Natural killer cell (primary cell): ENCODE measurements around the gene CLDN14. TPM values are rescaled to one million over a fixed set of nuclear protein-coding genes. Genes with fewer than 3 reads are reported as not detected.

Experiments used
- ATAC-seq, 3 donors: fragments of 150-1000 bp in 2 of 3; fragments of 200-7000 bp in 1 of 3; cut with Tn5 transposase; 1 replicate in 1 of 3; 2 replicates in 2 of 3; pipeline ENCODE4 v1.10.0; 2021; ENCODE audit warnings: mild to moderate bottlenecking in 2 of 3, moderate library complexity in 2 of 3
- DNase-seq, 2 donors: peaks; one replicate each; pipeline versions ENCODE4 v3.0.0 to v3.0.0-alpha.2; 2013 to 2021; ENCODE audit warnings: mixed read lengths in 1 of 2
- H3K27ac ChIP-seq: one replicate; pipeline ENCODE4 v1.5.1; 2013; ENCODE audit warnings: mild to moderate bottlenecking, low read length
- H3K27me3 ChIP-seq: one replicate; pipeline ENCODE4 v1.6.1; 2013; ENCODE audit warnings: low read length; ENCODE audit not compliant: control insufficient read depth, insufficient read depth
- H3K36me3 ChIP-seq: one replicate; pipeline ENCODE4 v1.6.1; 2013; ENCODE audit warnings: low read length; ENCODE audit not compliant: control insufficient read depth, insufficient read depth
- H3K4me1 ChIP-seq: one replicate; pipeline ENCODE4 v1.6.1; 2013; ENCODE audit warnings: low read length; ENCODE audit not compliant: control insufficient read depth, insufficient read depth
- H3K4me3 ChIP-seq: one replicate; pipeline ENCODE4 v1.5.1; 2013; ENCODE audit warnings: low read length
- H3K9me3 ChIP-seq: one replicate; pipeline ENCODE4 v1.6.1; 2013; ENCODE audit warnings: low read length; ENCODE audit not compliant: control insufficient read depth, insufficient read depth
- H3K27ac Mint-ChIP-seq, 2 donors: one replicate each; pipeline ENCODE4 v1.8.0; 2022; ENCODE audit warnings: mild to moderate bottlenecking in 2 of 2, mixed read lengths in 2 of 2, moderate library complexity in 1 of 2
- H3K27me3 Mint-ChIP-seq, 2 donors: one replicate each; pipeline ENCODE4 v1.8.0; 2022; ENCODE audit warnings: low read depth in 2 of 2, mixed read lengths in 2 of 2
- H3K36me3 Mint-ChIP-seq: one replicate; pipeline ENCODE4 v1.8.0; 2022; ENCODE audit warnings: mixed read lengths
- H3K4me1 Mint-ChIP-seq, 2 donors: one replicate each; pipeline ENCODE4 v1.8.0; 2022; ENCODE audit warnings: mixed read lengths in 2 of 2
- H3K4me3 Mint-ChIP-seq: one replicate; pipeline ENCODE4 v1.8.0; 2022; ENCODE audit warnings: mild to moderate bottlenecking, moderate library complexity, mixed read lengths
- H3K9me3 Mint-ChIP-seq, 2 donors: one replicate each; pipeline ENCODE4 v1.8.0; 2022; ENCODE audit warnings: mixed read lengths in 2 of 2
- WGBS: methylation state at CpG from one replicate; pipeline ENCODE4 v1.1.7; 2013; ENCODE audit warnings: missing lambda C conversion rate; ENCODE audit not compliant: insufficient coverage; 5-methylcytosine and 5-hydroxymethylcytosine counted together
- intact Hi-C: fragments of 100-400 bp; cut with micrococcal nuclease; formaldehyde crosslinking; loops from one replicate; pipeline ENCODE4 v1.14.2; 2022
- total RNA-seq, 4 donors: library from RNA; stranded (reverse); fragments of 120-200 nt in 1 of 4; gene quantifications; one replicate each; pipeline versions ENCODE4 v1.2.3 to v1.2.4, GENCODE V29; 2013 to 2022
- TF ChIP-seq, protein P1 (sequence below): fragments of 200-600 bp; IDR thresholded peaks from one replicate; pipeline ENCODE4 v1.8.0; 2022; ENCODE audit warnings: antibody characterized with exemption

Gene CLDN14
- total RNA-seq, 3 donors from 2014 or later (not counting 1 experiment from before 2014, with no cell fraction given) = not detected

DNA sequence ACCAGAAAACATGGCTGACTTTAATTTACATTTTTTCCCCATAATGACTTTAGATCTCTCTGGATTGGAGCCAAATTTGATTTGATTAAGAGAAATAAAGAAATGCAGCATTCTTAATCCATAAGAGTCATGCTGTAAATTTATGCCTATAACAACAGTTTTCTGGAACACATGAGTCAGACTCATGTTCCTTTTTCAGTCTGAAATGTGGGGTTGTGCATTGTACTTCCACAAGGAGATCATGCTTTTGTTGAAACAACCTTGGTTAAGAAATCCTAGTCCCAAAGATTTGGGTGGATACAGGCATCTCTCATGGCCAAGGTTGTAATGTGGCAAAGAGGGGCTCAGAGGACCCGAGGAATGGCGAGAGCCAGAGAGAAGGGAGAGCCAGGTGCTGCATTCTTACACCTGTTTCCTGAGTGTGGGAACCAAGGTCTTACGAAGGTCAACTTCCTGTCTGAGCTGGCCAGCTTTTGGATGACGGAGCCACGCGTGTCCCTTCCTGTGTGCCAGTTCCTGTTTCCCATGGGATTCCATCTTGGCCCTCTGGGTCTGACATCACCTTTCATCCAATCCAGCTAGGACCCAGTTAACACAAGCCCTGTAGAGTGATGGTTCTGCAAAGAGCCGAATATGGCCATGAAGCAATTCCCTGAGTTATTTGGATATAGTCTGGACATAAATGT lies 23.1 kb downstream of the CLDN14 start:
- TF ChIP-seq, protein P1, sequence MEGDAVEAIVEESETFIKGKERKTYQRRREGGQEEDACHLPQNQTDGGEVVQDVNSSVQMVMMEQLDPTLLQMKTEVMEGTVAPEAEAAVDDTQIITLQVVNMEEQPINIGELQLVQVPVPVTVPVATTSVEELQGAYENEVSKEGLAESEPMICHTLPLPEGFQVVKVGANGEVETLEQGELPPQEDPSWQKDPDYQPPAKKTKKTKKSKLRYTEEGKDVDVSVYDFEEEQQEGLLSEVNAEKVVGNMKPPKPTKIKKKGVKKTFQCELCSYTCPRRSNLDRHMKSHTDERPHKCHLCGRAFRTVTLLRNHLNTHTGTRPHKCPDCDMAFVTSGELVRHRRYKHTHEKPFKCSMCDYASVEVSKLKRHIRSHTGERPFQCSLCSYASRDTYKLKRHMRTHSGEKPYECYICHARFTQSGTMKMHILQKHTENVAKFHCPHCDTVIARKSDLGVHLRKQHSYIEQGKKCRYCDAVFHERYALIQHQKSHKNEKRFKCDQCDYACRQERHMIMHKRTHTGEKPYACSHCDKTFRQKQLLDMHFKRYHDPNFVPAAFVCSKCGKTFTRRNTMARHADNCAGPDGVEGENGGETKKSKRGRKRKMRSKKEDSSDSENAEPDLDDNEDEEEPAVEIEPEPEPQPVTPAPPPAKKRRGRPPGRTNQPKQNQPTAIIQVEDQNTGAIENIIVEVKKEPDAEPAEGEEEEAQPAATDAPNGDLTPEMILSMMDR = no peak
- Histone ChIP-seq H3K9me3 (no peaks in the 10 kb centered on the region), H3K27me3 (no peaks in the 10 kb centered on the region), H3K27ac (no peak overlapping the region), H3K4me1 (no peaks in the 10 kb centered on the region), H3K4me3 (no peak overlapping the region), H3K36me3 (no peaks in the 10 kb centered on the region)
- intact Hi-C loops = no loop called here
- 55% methylated on average over 7 of the region's 7 CpGs for WGBS
- no peak overlapping the region for H3K4me3 Mint-ChIP-seq
- H3K27me3 Mint-ChIP-seq = peaks cover 0 to 4% of the 10 kb centered on the region in 2 donors
- H3K9me3 Mint-ChIP-seq = no peaks in the 10 kb centered on the region
- ATAC-seq = no peak
- H3K27ac Mint-ChIP-seq = no peak overlapping the region
- H3K4me1 Mint-ChIP-seq = no peaks in the 10 kb centered on the region
- DNase-seq = no peak
- no peaks in the 10 kb centered on the region for H3K36me3 Mint-ChIP-seq

DNA sequence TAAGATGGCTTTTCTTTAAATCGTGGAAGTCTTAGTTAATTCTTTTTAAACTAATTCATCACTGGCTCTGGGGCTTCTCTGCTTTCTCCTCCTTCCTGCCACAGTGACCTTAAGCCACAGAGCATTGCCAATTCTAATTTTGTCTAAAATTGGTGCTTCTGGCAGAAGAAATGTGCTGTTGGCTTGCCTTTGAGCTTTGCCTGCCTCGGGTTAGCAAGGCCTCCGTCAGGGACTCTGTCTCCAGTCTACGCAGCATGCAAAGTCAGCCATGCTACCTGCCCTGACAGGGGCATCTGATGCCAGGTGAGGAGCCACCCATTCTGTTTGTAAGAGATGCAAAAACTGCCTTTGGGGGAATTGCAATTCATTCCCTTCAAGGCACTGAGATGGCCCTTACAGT lies 25.2 kb downstream of the CLDN14 start:
- DNase-seq (no peak), ATAC-seq (no peak)
- Histone ChIP-seq H3K4me3 (no peak overlapping the region), H3K27me3 (no peaks in the 10 kb centered on the region), H3K27ac (no peak overlapping the region), H3K4me1 (no peaks in the 10 kb centered on the region), H3K36me3 (no peaks in the 10 kb centered on the region), H3K9me3 (no peaks in the 10 kb centered on the region)
- WGBS = 70% methylated on average over 3 of the region's 4 CpGs
- H3K36me3 Mint-ChIP-seq = no peaks in the 10 kb centered on the region
- TF ChIP-seq, protein P1 = no peak
- H3K27ac Mint-ChIP-seq = no peak overlapping the region
- no peaks in the 10 kb centered on the region for H3K9me3 Mint-ChIP-seq
- H3K27me3 Mint-ChIP-seq = peaks cover 0 to 7% of the 10 kb centered on the region in 2 donors
- intact Hi-C loops = no loop called here
- H3K4me3 Mint-ChIP-seq = no peak overlapping the region
- no peaks in the 10 kb centered on the region for H3K4me1 Mint-ChIP-seq

DNA sequence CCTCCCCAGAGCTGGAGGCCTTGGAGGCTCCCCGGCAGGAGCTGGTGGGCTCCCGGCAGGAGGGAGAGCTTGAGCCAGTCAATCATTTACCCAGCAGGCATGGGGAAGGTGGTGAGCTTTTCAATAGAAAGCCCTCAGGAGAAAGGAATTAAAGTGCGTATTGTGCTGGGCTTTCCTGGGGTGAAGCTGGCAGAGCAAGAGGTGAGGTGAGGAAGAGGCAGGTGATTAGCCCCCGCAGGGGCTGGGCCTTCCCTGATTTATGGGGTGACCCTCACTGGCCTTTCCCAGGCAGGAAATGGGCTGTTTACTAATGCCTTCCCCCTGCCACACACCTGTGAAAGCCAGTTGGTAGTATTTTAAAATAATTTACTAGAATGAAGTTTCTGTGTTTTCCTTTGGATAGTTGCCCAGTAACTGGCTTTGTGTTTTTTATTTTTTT lies 25.8 kb downstream of the CLDN14 start:
- H3K9me3 ChIP-seq = no peaks in the 10 kb centered on the region
- DNase-seq = no peak
- Mint-ChIP-seq H3K4me3 (no peak overlapping the region), H3K27ac (no peak overlapping the region), H3K4me1 (no peaks in the 10 kb centered on the region), H3K36me3 (no peaks in the 10 kb centered on the region), H3K27me3 (peaks cover 0 to 7% of the 10 kb centered on the region in 2 donors), H3K9me3 (no peaks in the 10 kb centered on the region)
- intact Hi-C loops = no loop called here
- H3K4me3 ChIP-seq = no peak overlapping the region
- H3K27ac ChIP-seq = no peak overlapping the region
- no peaks in the 10 kb centered on the region for H3K4me1 ChIP-seq
- no peak for ATAC-seq
- H3K27me3 ChIP-seq = no peaks in the 10 kb centered on the region
- 49% methylated on average over 4 of the region's 4 CpGs for WGBS
- TF ChIP-seq, protein P1 = no peak
- no peaks in the 10 kb centered on the region for H3K36me3 ChIP-seq

DNA sequence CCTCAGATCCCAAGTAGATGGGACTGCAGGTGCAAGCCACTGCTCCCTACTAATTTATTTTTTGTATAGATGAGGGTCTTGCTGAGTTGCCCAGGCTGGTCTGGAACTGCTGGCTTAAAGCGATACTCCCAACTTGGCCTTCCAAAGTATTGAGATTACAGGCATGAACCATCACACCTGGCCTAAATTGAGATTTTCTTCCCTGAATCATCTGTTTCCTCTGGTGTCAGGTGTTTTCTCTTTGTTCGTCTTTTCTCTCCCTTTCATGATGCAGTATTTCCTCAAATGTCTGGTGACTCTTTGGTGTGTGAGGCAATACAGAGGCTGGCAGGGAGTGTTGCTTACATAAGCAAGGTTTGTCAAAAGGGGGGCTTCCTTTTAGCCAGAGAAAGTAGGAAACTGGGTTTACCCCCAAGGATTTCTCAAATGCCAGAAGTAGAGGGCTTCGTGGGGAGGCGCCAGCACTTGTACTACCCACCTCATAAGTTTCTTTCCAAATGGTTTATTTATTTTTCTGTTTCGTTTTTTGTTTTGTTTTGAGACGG lies 27.6 kb downstream of the CLDN14 start:
- no peaks in the 10 kb centered on the region for H3K27me3 ChIP-seq
- Mint-ChIP-seq H3K36me3 (no peaks in the 10 kb centered on the region), H3K27me3 (peaks cover 0 to 7% of the 10 kb centered on the region in 2 donors), H3K4me1 (no peaks in the 10 kb centered on the region), H3K9me3 (no peaks in the 10 kb centered on the region), H3K4me3 (no peak overlapping the region), H3K27ac (no peak overlapping the region)
- H3K27ac ChIP-seq = no peak overlapping the region
- intact Hi-C loops = no loop called here
- H3K4me1 ChIP-seq = no peaks in the 10 kb centered on the region
- TF ChIP-seq, protein P1 = no peak
- no peak overlapping the region for H3K4me3 ChIP-seq
- no peaks in the 10 kb centered on the region for H3K9me3 ChIP-seq
- DNase-seq = no peak
- WGBS = 73% methylated on average over 6 of the region's 6 CpGs
- no peaks in the 10 kb centered on the region for H3K36me3 ChIP-seq
- ATAC-seq = no peak
